ENCODE results near the gene TOMM40.

Gene TOMM40

DNA sequence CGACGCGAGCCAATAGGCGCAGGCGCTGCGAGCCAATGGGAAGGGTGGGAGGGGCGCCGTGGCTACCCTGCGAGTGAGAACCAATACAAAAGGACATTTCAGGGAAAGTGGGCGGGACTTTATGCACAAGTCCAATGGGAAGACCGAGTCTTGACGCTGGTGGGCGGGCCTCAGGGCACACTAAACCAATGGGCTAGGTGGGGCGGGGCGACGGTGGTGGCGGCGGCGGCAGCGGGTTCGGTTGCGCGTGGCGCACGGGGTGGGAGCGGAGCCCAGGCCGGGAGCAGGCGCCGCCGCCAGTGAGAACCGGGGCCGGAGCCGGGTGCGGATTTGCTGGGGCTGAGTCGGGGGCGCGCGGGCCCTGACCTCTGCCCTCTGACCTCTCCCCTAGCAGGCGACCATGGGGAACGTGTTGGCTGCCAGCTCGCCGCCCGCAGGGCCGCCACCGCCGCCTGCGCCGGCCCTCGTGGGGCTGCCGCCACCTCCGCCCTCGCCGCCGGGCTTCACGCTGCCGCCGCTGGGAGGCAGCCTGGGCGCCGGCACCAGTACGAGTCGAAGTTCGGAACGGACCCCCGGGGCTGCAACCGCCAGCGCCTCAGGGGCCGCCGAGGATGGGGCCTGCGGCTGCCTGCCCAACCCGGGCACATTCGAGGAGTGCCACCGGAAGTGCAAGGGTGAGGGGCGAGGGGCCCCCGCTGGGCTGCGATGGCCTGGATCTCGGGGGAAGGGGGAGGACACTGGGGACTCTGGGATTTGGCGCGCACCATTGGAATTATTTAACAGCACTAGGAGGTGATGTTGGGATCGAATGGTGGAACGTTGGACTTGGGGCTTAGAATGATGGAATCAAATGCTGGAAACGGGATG lies at the start of gene TOMM40:
TSS of gene TOMM40 (plus strand) at position 239 of the 867 bp plus-strand sequence. CDS start at position 401, 162 bp downstream.
- H3K4me1 Mint-ChIP-seq = peaks cover 30 to 48% of the 10 kb centered on the region in 2 donors
- H3K27ac Mint-ChIP-seq = peak within 1 kb of the TSS; percentile 96
- ATAC-seq (replicated peaks) (peak in 1 of 2 donors; percentile 69), DNase-seq (no peak)
- peaks cover 2 to 4% of the 10 kb centered on the region in 2 donors for H3K9me3 Mint-ChIP-seq
- H3K27me3 Mint-ChIP-seq = no peaks in the 10 kb centered on the region
- peaks cover 42 to 47% of the 10 kb centered on the region in 2 donors for H3K36me3 Mint-ChIP-seq
- H3K4me3 Mint-ChIP-seq = peak within 1 kb of the TSS; percentile 82 to 94

DNA sequence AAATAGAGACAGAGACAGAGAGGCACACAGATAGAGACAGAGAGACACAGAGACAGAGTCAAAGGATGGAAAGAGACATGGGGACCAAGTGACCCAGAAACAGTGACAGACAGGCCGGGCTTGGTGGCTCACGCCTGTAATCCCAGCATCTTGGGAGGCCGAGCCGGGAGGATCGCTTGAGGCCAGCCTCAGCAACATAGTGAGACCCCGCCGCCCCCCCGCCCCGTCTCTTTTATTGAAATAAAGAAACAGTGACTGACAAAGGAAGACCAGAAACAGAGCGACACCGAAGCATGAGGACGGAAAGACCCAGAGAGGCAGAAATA lies 45.8 kb upstream of the TOMM40 start:
- no peak for ATAC-seq (replicated peaks)
- Mint-ChIP-seq H3K4me1 (peaks cover 22 to 25% of the 10 kb centered on the region in 2 donors), H3K4me3 (peak overlapping the region; percentile 85 to 86), H3K9me3 (no peaks in the 10 kb centered on the region), H3K36me3 (peaks cover 0 to 1% of the 10 kb centered on the region in 2 donors), H3K27ac (no peak overlapping the region), H3K27me3 (peaks cover 31 to 46% of the 10 kb centered on the region in 2 donors)
- no peak for DNase-seq

DNA sequence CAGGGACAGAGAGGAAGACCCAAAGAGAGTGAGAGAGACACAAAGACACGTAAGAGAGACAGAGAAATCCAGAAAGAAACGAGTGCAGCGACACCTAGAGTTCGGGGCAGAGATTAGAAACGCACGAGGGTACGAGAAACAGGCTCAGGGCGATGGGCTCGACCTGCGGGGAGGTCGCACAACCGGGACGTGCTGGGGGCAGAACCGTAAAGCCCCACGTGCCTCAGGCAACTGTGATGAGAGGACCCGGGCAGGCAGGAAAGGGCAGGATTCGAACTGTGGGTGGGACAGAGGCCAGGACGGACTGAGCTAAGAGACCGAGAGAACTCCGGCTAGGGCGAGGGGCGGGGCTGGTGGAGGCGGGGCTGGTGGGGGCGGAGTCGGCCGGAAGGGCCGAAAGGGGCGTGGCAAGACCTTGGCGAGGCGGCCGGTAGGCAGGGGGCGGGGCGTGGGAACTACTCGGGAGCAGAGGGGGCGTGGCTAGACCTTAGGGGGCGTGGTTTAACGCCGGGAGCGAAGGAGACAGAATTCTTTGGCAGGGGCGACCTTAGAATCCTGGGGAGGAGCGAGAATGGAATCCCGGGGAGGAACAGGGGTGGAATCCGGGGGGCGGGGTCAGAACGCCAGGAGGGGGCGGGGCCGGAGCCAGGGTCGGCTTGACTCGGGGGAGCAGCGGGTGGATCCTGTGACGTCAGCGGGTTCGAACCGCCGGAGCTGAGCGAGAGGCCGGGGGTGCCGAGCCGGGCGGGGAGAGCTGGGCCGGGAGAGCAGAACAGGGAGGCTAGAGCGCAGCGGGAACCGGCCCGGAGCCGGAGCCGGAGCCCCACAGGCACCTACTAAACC lies 45.2 kb upstream of the TOMM40 start, which contains the start of gene NECTIN2:
TSS of gene NECTIN2 (plus strand) at position 686 of the 843 bp plus-strand sequence. CDS start 229 bp downstream, outside the sequence.
- DNase-seq (peak; percentile 79), ATAC-seq (replicated peaks) (peak; percentile 67 to 72)
- H3K4me3 Mint-ChIP-seq = peak within 1 kb of the TSS; percentile 85 to 86
- H3K9me3 Mint-ChIP-seq = no peaks in the 10 kb centered on the region
- peaks cover 0 to 1% of the 10 kb centered on the region in 2 donors for H3K36me3 Mint-ChIP-seq
- H3K27ac Mint-ChIP-seq = peak within 1 kb of the TSS; percentile 74
- peaks cover 22 to 25% of the 10 kb centered on the region in 2 donors for H3K4me1 Mint-ChIP-seq
- H3K27me3 Mint-ChIP-seq = peaks cover 31 to 49% of the 10 kb centered on the region in 2 donors

DNA sequence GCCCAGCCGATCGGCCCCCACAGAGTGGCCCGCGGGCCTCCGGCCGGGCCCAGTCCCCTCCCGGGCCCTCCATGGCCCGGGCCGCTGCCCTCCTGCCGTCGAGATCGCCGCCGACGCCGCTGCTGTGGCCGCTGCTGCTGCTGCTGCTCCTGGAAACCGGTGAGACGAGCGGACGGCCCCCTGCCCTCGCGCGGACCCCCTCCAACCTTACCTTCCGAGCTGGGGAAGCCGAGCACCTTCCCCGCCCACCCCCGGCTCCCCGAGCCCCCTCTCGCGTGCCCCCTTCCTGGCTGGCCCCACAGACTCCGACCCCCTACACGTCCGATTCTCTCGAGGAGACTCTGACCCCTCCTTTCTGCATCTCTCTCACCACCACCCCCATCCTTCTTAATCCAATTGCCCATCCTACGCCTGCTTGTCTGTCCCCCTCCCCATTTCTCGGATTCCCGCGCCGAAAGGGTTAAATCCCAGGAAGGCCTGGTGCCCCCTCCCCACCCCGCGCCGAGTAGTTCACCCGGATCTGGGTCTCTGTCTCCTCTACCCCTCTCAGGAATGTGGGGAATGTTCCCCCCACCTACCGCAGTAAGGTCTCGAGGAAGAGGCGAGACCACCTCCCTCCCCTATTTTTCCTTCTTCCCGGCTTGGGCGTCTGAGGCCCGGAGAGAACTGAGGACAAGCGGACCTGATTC lies 44.5 kb upstream of the TOMM40 start:
- no peak for DNase-seq
- no peak for ATAC-seq (replicated peaks)
- H3K4me3 Mint-ChIP-seq = peak overlapping the region; percentile 70 to 86
- H3K36me3 Mint-ChIP-seq = peaks cover 0 to 1% of the 10 kb centered on the region in 2 donors
- H3K4me1 Mint-ChIP-seq = peaks cover 22 to 25% of the 10 kb centered on the region in 2 donors
- H3K27ac Mint-ChIP-seq = peak overlapping the region; percentile 6
- H3K27me3 Mint-ChIP-seq = peaks cover 38 to 55% of the 10 kb centered on the region in 2 donors
- H3K9me3 Mint-ChIP-seq = no peaks in the 10 kb centered on the region

DNA sequence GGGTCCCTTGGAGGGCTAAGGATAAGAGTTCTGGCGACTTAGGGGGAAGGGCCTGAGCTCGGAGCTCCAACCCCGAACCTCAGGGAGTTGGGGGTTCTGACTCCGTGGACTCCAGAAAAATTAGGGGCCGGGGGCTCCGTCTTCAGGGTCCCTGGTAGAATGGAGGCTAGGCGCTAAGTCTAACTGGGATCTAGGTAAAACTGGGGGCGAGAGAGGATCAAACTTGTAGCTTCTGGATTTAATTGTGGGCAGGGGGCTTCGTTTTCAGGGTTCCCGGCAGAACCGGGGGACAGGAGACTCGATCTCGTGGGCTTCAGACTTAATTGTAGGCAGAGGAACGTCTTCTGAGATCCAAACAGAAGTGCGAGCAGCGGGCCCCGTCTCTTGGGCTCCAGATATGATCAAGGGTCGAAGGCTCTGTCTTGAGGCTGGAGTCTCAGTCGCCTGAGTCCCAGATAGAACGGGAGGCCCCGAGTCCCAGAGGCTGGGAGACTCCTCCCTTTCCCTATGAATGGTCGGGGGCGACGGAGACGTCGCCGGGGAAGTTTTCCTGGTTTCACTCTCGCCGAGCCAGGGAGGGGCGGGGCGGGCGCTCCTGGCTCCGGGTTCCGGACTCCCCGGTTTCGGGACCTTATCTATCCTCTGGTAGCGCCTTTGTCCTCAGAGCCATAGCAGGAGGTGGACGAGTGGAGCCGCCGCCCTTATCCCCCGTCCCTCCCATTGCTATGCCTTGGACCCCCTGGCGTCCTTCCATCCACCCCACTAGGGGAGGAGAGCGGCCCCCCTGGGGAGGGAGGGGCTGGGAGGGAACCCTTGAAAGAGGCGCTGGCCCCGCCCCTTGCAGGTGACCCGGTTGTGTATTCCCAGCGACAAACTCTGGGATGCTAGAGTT lies 43.7 kb upstream of the TOMM40 start:
- peaks cover 45 to 59% of the 10 kb centered on the region in 2 donors for H3K27me3 Mint-ChIP-seq
- no peaks in the 10 kb centered on the region for H3K9me3 Mint-ChIP-seq
- peaks cover 0 to 1% of the 10 kb centered on the region in 2 donors for H3K36me3 Mint-ChIP-seq

DNA sequence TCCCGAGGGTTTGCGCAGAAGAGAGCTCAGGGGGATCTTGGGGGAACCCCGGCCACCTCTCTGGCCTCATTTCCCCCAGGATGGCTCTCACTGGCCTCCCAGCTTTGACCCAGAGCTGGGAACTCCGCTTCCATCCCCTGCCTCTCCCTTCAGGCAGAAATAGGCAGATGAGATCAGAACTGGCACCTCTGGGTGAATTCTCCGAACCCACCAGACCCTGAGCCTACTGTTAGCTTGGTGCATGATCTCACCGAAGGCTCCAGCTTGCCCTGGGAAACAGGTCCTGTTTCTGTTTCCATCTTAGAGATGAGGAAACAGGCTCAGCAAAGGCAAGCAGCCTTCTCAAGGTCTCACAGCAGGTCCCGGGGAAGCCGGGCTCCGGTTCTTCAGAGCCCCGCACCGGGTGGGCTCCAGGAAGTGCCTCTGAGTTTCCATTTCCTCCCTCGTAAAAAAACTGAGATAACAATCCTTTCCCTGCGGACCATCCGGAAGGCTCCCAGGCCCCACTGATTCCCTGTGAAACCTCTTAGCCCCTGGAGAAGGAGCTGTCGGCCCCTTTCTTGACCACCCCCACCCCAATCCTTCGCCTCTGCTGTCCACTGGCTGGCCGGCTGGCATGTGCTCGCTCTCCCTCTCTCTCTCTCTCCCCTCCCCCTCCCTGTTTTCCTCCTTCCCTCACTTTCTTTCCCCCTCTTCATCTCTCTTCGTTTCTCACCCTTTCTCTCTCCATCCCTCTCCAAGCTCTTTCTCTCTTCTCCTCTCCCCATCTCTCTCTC lies 42.8 kb upstream of the TOMM40 start:
- no peaks in the 10 kb centered on the region for H3K9me3 Mint-ChIP-seq
- DNase-seq (no peak), ATAC-seq (replicated peaks) (no peak)
- H3K36me3 Mint-ChIP-seq = peaks cover 0 to 1% of the 10 kb centered on the region in 2 donors
- no peak overlapping the region for H3K4me3 Mint-ChIP-seq
- H3K4me1 Mint-ChIP-seq = peaks cover 22 to 25% of the 10 kb centered on the region in 2 donors
- no peak overlapping the region for H3K27ac Mint-ChIP-seq
- H3K27me3 Mint-ChIP-seq = peaks cover 48 to 59% of the 10 kb centered on the region in 2 donors

More for the DNA sequence above, 43.7 kb upstream of the TOMM40 start:
- Mint-ChIP-seq H3K4me1 (peaks cover 22 to 25% of the 10 kb centered on the region in 2 donors), H3K4me3 (peak overlapping the region; percentile 70 to 86), H3K27ac (no peak overlapping the region)
- ATAC-seq (replicated peaks) = no peak
- no peak for DNase-seq

DNA sequence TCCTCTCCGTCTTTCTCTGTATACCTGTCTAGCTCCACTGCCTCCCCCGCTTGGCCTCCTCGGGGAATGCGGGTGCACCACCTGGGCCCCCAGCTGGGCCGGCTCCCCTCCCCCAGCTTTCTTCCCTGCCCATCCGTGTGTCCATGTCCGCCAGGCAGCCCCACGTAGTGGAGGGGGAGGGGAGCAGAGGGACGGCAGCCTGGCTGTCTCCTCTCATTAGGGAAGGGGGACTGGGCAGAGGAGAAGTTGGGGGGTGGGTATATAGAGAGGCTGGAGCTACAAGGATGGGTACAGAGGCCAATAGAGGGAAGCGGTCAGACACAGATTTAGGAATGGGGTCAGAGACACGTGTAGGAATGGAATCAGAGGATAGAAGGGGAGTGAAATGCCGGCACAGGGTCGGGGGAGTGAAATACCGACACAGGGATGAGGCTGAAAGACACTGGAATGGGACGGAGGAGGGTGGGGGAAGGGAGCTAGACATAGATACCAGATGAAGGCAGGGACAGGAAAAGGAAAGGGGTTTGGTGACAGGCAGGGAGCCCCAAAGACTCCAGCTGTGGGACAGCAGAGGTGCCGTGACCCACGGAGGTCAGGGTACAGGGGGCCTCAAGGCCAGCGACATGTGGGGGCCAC lies 42.1 kb upstream of the TOMM40 start:
- no peaks in the 10 kb centered on the region for H3K9me3 Mint-ChIP-seq
- H3K27me3 Mint-ChIP-seq = peaks cover 53 to 63% of the 10 kb centered on the region in 2 donors
- DNase-seq (no peak), ATAC-seq (replicated peaks) (no peak)
- peaks cover 22 to 25% of the 10 kb centered on the region in 2 donors for H3K4me1 Mint-ChIP-seq
- H3K27ac Mint-ChIP-seq = no peak overlapping the region
- no peak overlapping the region for H3K4me3 Mint-ChIP-seq
- peaks cover 0 to 1% of the 10 kb centered on the region in 2 donors for H3K36me3 Mint-ChIP-seq

DNA sequence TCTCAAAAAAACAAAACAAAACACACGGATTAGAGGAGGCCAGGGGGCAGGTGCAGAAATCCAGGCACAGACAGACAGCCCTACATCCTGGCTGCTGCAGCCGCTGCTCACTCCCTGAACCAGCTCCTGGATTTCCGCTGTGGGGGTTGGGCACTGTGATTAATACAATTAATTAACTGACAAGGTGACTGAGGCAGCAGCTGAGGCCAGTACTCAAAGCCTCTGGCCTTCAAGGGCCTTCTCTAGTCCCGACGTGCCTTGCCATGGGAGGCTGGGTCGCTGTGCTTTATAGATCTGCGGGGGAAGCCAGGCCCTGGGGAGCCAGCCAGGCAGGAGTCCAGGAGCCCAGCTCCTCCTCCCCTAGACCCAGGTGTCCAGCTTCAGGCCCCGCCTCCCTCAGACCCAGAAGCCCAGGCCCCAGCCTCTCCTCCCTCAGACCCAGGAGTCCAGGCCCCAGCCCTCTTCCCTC lies 40.4 kb upstream of the TOMM40 start:
- ATAC-seq (replicated peaks) (no peak), DNase-seq (no peak)
- H3K4me1 Mint-ChIP-seq = peaks cover 12 to 14% of the 10 kb centered on the region in 2 donors
- no peak overlapping the region for H3K4me3 Mint-ChIP-seq
- H3K9me3 Mint-ChIP-seq = no peaks in the 10 kb centered on the region
- peaks cover 48 to 53% of the 10 kb centered on the region in 2 donors for H3K27me3 Mint-ChIP-seq
- H3K36me3 Mint-ChIP-seq = peaks cover 0 to under 1% of the 10 kb centered on the region in 2 donors
- H3K27ac Mint-ChIP-seq = no peak overlapping the region

DNA sequence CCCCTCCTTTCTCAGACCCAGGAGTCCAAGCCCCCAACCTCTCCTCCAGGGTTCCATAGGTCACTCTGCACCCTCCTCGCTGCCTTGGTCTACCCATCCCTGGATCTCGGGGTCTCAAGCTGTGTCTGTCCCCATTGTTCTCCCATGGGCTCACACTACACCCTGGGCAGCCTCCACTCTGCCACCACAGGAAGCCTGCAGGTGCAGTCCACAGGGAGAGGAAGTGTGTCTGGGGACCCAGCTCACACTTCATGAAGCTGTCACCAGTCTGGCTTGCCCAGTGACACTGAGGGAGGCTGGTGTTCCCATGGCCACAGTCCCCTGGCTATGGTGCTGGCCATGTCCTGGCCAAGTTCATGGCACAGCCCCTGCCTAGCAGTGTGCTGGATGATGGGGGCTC lies 39.6 kb upstream of the TOMM40 start:
- Mint-ChIP-seq H3K9me3 (no peaks in the 10 kb centered on the region), H3K4me3 (no peak overlapping the region), H3K36me3 (no peaks in the 10 kb centered on the region), H3K27ac (peak overlapping the region; percentile 10), H3K4me1 (peaks cover 9 to 10% of the 10 kb centered on the region in 2 donors), H3K27me3 (peaks cover 50 to 51% of the 10 kb centered on the region in 2 donors)
- ATAC-seq (replicated peaks) (peak; percentile 25 to 33), DNase-seq (no peak)

DNA sequence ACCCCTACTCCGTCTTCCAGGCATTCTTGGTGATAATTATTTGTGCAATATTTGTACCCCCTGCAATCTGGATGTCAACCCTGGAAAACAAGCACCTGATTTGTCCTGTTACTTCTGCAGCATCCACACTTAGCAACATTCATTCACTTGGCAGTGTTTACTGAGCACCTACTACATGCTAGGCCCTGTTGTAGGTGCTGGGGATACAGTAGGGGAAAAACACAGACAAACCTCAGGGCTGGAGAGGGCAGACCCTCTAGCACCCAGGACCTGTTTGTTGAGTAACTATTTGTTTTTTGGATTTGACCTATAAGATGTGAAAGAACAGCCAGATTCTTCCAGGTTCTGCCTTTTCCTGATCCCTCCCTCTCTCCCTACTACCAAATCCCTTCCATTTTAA lies 35.4 kb upstream of the TOMM40 start:
- no peaks in the 10 kb centered on the region for H3K9me3 Mint-ChIP-seq
- peaks cover 14 to 36% of the 10 kb centered on the region in 2 donors for H3K27me3 Mint-ChIP-seq
- H3K27ac Mint-ChIP-seq = no peak overlapping the region
- no peak overlapping the region for H3K4me3 Mint-ChIP-seq
- no peaks in the 10 kb centered on the region for H3K4me1 Mint-ChIP-seq
- no peak for DNase-seq
- H3K36me3 Mint-ChIP-seq = no peaks in the 10 kb centered on the region
- no peak for ATAC-seq (replicated peaks)

DNA sequence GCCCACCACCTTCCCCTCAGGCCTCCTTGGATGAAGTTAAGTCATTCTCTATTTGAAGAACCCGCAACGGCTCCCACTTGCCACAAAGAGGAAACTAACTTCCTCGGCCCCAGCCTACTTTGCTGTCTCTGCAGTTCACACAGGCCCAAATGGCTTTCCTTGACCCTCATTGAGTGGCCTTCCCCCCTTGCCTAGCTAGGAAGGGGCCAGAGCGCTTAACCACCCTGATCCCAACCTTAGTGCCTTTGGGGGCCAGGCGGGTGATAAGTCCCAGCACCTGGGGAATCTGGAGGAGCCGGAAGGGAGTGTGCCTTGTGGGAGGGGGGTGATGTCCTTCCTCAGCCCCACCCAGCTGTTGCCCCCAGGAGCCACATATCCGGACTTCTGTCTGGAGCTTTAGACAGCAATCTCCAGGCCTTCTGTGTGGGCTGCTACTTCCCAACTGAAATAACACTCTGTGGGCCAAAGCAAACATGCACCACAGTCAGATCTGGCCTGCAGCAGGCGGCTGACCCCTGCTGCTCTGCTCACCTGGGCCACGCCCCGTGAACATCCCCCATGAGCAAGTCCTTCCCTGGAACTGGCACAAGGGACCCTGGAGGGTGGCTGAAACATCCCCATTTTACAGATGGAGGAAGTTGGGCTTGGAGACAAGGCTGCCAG lies 34.5 kb upstream of the TOMM40 start:
- ATAC-seq (replicated peaks) (no peak), DNase-seq (no peak)
- peaks cover 9 to 29% of the 10 kb centered on the region in 2 donors for H3K27me3 Mint-ChIP-seq
- H3K9me3 Mint-ChIP-seq = no peaks in the 10 kb centered on the region
- no peak overlapping the region for H3K4me3 Mint-ChIP-seq
- no peaks in the 10 kb centered on the region for H3K36me3 Mint-ChIP-seq
- H3K27ac Mint-ChIP-seq = no peak overlapping the region
- no peaks in the 10 kb centered on the region for H3K4me1 Mint-ChIP-seq

DNA sequence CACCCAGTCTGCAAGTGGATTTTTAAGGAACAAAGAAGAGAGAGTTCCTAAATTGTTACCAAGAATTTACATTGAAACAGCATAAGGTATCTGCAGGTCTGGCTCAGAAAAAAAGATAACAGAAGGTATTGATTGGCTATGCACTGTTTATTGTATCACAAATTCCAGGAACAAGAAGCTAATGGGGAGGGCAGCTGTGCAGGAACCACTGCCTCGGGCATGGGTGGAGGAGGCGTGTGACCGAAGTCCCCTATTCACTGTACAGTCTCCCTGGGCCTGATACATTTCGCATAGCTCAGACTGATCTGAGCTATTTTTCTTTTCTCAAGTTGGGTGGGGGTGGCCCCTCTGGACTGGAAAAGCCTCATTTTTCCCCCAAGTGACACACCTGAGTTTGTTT lies 33.2 kb upstream of the TOMM40 start:
- ATAC-seq (replicated peaks) (no peak), DNase-seq (no peak)
- no peaks in the 10 kb centered on the region for H3K9me3 Mint-ChIP-seq
- H3K27me3 Mint-ChIP-seq = peaks cover 11 to 19% of the 10 kb centered on the region in 2 donors
- no peak overlapping the region for H3K27ac Mint-ChIP-seq
- no peaks in the 10 kb centered on the region for H3K36me3 Mint-ChIP-seq
- no peak overlapping the region for H3K4me3 Mint-ChIP-seq
- H3K4me1 Mint-ChIP-seq = no peaks in the 10 kb centered on the region
